Mesenchymal stem cell (in vitro differentiated cells and primary cell): ENCODE measurements around the gene LHCGR.

Experiments
- DNase-seq: peaks from one replicate; pipeline ENCODE4 v3.0.0-alpha.2; 2013
- H2AFZ ChIP-seq: one replicate; pipeline ENCODE4 v1.6.1; 2013; ENCODE audit warnings: low read depth, mild to moderate bottlenecking, control low read depth, inconsistent platforms, low read length, moderate library complexity
- H2AK5ac ChIP-seq: 2 replicates; pipeline ENCODE4 v1.6.1; 2013; ENCODE audit warnings: low read length, moderate library complexity, mild to moderate bottlenecking, inconsistent platforms; ENCODE audit not compliant: severe bottlenecking
- H2BK120ac ChIP-seq: one replicate; pipeline ENCODE4 v1.6.1; 2013; ENCODE audit warnings: low read depth, mild to moderate bottlenecking, inconsistent platforms, low read length, moderate library complexity
- H2BK12ac ChIP-seq, 2 experiments: one replicate each; pipeline ENCODE4 v1.6.1; 2013; ENCODE audit warnings: inconsistent platforms in 2 of 2, low read length in 2 of 2, mild to moderate bottlenecking in 2 of 2, moderate library complexity in 2 of 2, control low read depth in 1 of 2
- H2BK15ac ChIP-seq: one replicate; pipeline ENCODE4 v1.6.1; 2013; ENCODE audit warnings: mild to moderate bottlenecking, low read depth, inconsistent platforms; ENCODE audit not compliant: poor library complexity, severe bottlenecking
- H2BK5ac ChIP-seq: 2 replicates; pipeline ENCODE4 v1.6.1; 2013; ENCODE audit warnings: low read depth, mild to moderate bottlenecking, low read length, control low read depth, inconsistent platforms; ENCODE audit not compliant: poor library complexity, severe bottlenecking
- H3K14ac ChIP-seq, 2 experiments: one replicate each; pipeline ENCODE4 v1.6.1; 2013; ENCODE audit warnings: inconsistent platforms in 2 of 2, low read length in 2 of 2, control low read depth in 1 of 2, mild to moderate bottlenecking in 1 of 2, moderate library complexity in 1 of 2
- H3K18ac ChIP-seq, 2 experiments: one replicate each; pipeline ENCODE4 v1.6.1; 2013; ENCODE audit warnings: inconsistent platforms in 2 of 2, low read length in 2 of 2, control low read depth in 1 of 2, low read depth in 1 of 2, mild to moderate bottlenecking in 1 of 2
- H3K23ac ChIP-seq, 2 experiments: one replicate each; pipeline ENCODE4 v1.6.1; 2013; ENCODE audit warnings: inconsistent platforms in 2 of 2, low read length in 2 of 2, mild to moderate bottlenecking in 2 of 2, moderate library complexity in 2 of 2, control low read depth in 1 of 2
- H3K27ac ChIP-seq: 2 replicates; pipeline ENCODE4 v1.5.1; 2013; ENCODE audit warnings: mild to moderate bottlenecking, moderate library complexity, low read length, control low read depth, inconsistent platforms; ENCODE audit not compliant: poor library complexity, severe bottlenecking
- H3K27me3 ChIP-seq, 2 experiments: 2 replicates each; pipeline versions ENCODE4 v1.6.1 to v1.7.0; 2013; ENCODE audit warnings: low read length in 2 of 2, mild to moderate bottlenecking in 2 of 2, moderate library complexity in 2 of 2, control low read depth in 1 of 2, inconsistent platforms in 1 of 2; ENCODE audit not compliant: control insufficient read depth in 1 of 2, insufficient read depth in 1 of 2
- H3K36me3 ChIP-seq, 2 experiments: 2 replicates each; pipeline versions ENCODE4 v1.6.1 to v1.7.0; 2013; ENCODE audit warnings: low read length in 2 of 2, control low read depth in 1 of 2, inconsistent platforms in 1 of 2, low read depth in 1 of 2, mild to moderate bottlenecking in 1 of 2; ENCODE audit not compliant: insufficient read depth in 2 of 2, control insufficient read depth in 1 of 2
- H3K4ac ChIP-seq, 2 experiments: one replicate each; pipeline ENCODE4 v1.6.1; 2013; ENCODE audit warnings: inconsistent platforms in 2 of 2, low read length in 2 of 2, mild to moderate bottlenecking in 2 of 2, moderate library complexity in 2 of 2, control low read depth in 1 of 2, low read depth in 1 of 2
- H3K4me1 ChIP-seq: 2 replicates; pipeline ENCODE4 v1.6.1; 2013; ENCODE audit warnings: low read depth, low read length, control low read depth; ENCODE audit not compliant: control insufficient read depth, insufficient read depth
- H3K4me2 ChIP-seq: 2 replicates; pipeline ENCODE4 v1.6.1; 2013; ENCODE audit warnings: low read length, mild to moderate bottlenecking, inconsistent platforms; ENCODE audit not compliant: poor library complexity, severe bottlenecking
- H3K4me3 ChIP-seq, 2 experiments: 2 replicates each; pipeline versions ENCODE4 v1.5.1 to v1.7.0; 2013; ENCODE audit warnings: low read length in 2 of 2, mild to moderate bottlenecking in 2 of 2, control low read depth in 1 of 2, low read depth in 1 of 2; ENCODE audit not compliant: insufficient read depth in 1 of 2
- H3K79me1 ChIP-seq: replicated peaks from 2 replicates; pipeline ENCODE4 v1.6.1; 2013; ENCODE audit warnings: mild to moderate bottlenecking, control low read depth, low read length, inconsistent platforms; ENCODE audit not compliant: poor library complexity, severe bottlenecking
- H3K9ac ChIP-seq: 2 replicates; pipeline ENCODE4 v1.7.0; 2013; ENCODE audit warnings: mild to moderate bottlenecking, low read length, moderate library complexity
- H3K9me3 ChIP-seq: 2 replicates; pipeline ENCODE4 v1.7.0; 2013; ENCODE audit warnings: mild to moderate bottlenecking, low read length; ENCODE audit not compliant: control insufficient read depth
- H4K8ac ChIP-seq: one replicate; pipeline ENCODE4 v1.6.1; 2013; ENCODE audit warnings: inconsistent platforms, mild to moderate bottlenecking, low read length, moderate library complexity
- H4K91ac ChIP-seq: one replicate; pipeline ENCODE4 v1.6.1; 2013; ENCODE audit warnings: mild to moderate bottlenecking, low read length, inconsistent platforms
- WGBS: methylation state at CpG from one replicate; pipeline ENCODE4 v1.1.7; 2013; ENCODE audit warnings: mixed read lengths; 5-methylcytosine and 5-hydroxymethylcytosine counted together

LHCGR gene

GRCh38 chr2:48691935-48692691, 63.4 kb downstream of the LHCGR start:
- no peak for DNase-seq
- H3K4me1 ChIP-seq, result no peaks in the 10 kb centered on the region
- no peak overlapping the region for H3K14ac ChIP-seq
- WGBS, result 78% methylated on average over 3 of the region's 3 CpGs
- no peaks in the 10 kb centered on the region for H3K9me3 ChIP-seq
- no peak overlapping the region for H4K8ac ChIP-seq
- H2AK5ac ChIP-seq, result peak overlapping the region; percentile 94
- no peak overlapping the region for H3K4ac ChIP-seq
- no peak overlapping the region for H3K9ac ChIP-seq
- no peak overlapping the region for H2AFZ ChIP-seq
- no peak overlapping the region for H3K23ac ChIP-seq
- no peak overlapping the region for H2BK120ac ChIP-seq
- H3K27ac ChIP-seq, result no peak overlapping the region
- no peak overlapping the region for H4K91ac ChIP-seq
- H3K36me3 ChIP-seq, result no peaks in the 10 kb centered on the region
- H3K27me3 ChIP-seq, result no peaks in the 10 kb centered on the region
- no peak overlapping the region for H2BK15ac ChIP-seq
- no peak overlapping the region for H3K18ac ChIP-seq
- no peaks in the 10 kb centered on the region for H3K79me1 ChIP-seq
- H3K4me3 ChIP-seq, result no peak overlapping the region
- no peak overlapping the region for H2BK5ac ChIP-seq
- no peak overlapping the region for H2BK12ac ChIP-seq
- H3K4me2 ChIP-seq, result no peak overlapping the region

- no peak overlapping the region for H2BK5ac ChIP-seq
- no peaks in the 10 kb centered on the region for H3K36me3 ChIP-seq
- no peak overlapping the region for H2BK120ac ChIP-seq
- H3K9me3 ChIP-seq, result no peaks in the 10 kb centered on the region
- DNase-seq, result no peak
- no peaks in the 10 kb centered on the region for H3K79me1 ChIP-seq
- H4K8ac ChIP-seq, result no peak overlapping the region
- H2BK15ac ChIP-seq, result no peak overlapping the region
- H2AFZ ChIP-seq, result no peak overlapping the region
- H4K91ac ChIP-seq, result no peak overlapping the region
- no peak overlapping the region for H3K14ac ChIP-seq
- 100% methylated on average over 1 of the region's 1 CpG for WGBS
- no peak overlapping the region for H3K4me2 ChIP-seq
- no peak overlapping the region for H2AK5ac ChIP-seq
- H3K27ac ChIP-seq, result no peak overlapping the region
- H2BK12ac ChIP-seq, result no peak overlapping the region
- no peak overlapping the region for H3K9ac ChIP-seq
- no peak overlapping the region for H3K4me3 ChIP-seq
- H3K18ac ChIP-seq, result no peak overlapping the region
- no peak overlapping the region for H3K23ac ChIP-seq
- no peaks in the 10 kb centered on the region for H3K27me3 ChIP-seq
- no peak overlapping the region for H3K4ac ChIP-seq
- H3K4me1 ChIP-seq, result no peaks in the 10 kb centered on the region
Observed at GRCh38 chr2:48685126-48685525, 70.4 kb downstream of the LHCGR start.

- WGBS, result 11% methylated on average over 2 of the region's 2 CpGs
- no peaks in the 10 kb centered on the region for H3K4me1 ChIP-seq
Observed at GRCh38 chr2:48677450-48677849, 78.1 kb downstream of the LHCGR start.

DNA sequence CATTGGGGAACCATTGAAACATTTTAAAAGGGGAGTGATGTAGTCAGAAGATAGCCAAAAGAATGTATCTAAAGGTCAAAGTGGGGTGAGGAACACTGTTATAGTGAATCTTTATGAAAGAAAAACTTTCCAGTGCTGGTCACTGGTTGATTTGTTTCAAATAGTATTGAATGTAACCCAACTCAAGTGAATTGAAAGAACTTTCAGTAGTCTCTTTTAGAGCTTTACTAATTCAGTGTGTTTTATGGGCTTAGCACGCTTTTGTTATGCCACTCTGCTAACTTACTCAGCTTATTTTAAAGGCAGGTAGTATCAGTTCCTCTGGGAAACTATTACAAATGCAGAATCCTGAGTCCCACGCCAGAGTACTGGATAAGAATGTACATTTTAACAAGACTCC, 80.6 kb downstream of the LHCGR start:
- Histone ChIP-seq H2AK5ac (no peak overlapping the region), H4K8ac (no peak overlapping the region), H3K9ac (no peak overlapping the region), H3K4me1 (no peaks in the 10 kb centered on the region), H2AFZ (no peak overlapping the region), H3K14ac (no peak overlapping the region), H2BK120ac (no peak overlapping the region), H2BK12ac (no peak overlapping the region), H3K9me3 (no peaks in the 10 kb centered on the region), H3K18ac (no peak overlapping the region), H3K27ac (no peak overlapping the region), H3K36me3 (no peaks in the 10 kb centered on the region), H4K91ac (no peak overlapping the region), H3K27me3 (no peaks in the 10 kb centered on the region), H3K79me1 (no peaks in the 10 kb centered on the region), H2BK5ac (no peak overlapping the region), H3K23ac (no peak overlapping the region), H3K4me2 (no peak overlapping the region), H3K4ac (no peak overlapping the region), H3K4me3 (no peak overlapping the region), H2BK15ac (no peak overlapping the region)
- no peak for DNase-seq
- WGBS, result 95% methylated on average over 2 of the region's 2 CpGs

More at GRCh38 chr2:48677450-48677849, 78.1 kb downstream of the LHCGR start:
- DNase-seq, result no peak
- no peaks in the 10 kb centered on the region for H3K9me3 ChIP-seq
- no peak overlapping the region for H2BK12ac ChIP-seq
- H2BK5ac ChIP-seq, result no peak overlapping the region
- H2BK120ac ChIP-seq, result no peak overlapping the region
- H3K9ac ChIP-seq, result no peak overlapping the region
- no peak overlapping the region for H4K8ac ChIP-seq
- no peak overlapping the region for H2AFZ ChIP-seq
- H3K23ac ChIP-seq, result no peak overlapping the region
- no peak overlapping the region for H3K18ac ChIP-seq
- H3K27me3 ChIP-seq, result no peaks in the 10 kb centered on the region
- H3K27ac ChIP-seq, result no peak overlapping the region
- H4K91ac ChIP-seq, result no peak overlapping the region
- H3K4ac ChIP-seq, result no peak overlapping the region
- no peak overlapping the region for H2BK15ac ChIP-seq
- H3K36me3 ChIP-seq, result no peaks in the 10 kb centered on the region
- no peak overlapping the region for H3K4me3 ChIP-seq
- no peak overlapping the region for H3K4me2 ChIP-seq
- H3K79me1 ChIP-seq, result no peaks in the 10 kb centered on the region
- no peak overlapping the region for H2AK5ac ChIP-seq
- H3K14ac ChIP-seq, result no peak overlapping the region
